SJCRH30 (cell line): ENCODE measurements around the gene ADGRL2. TPM values are rescaled to one million over a fixed set of nuclear protein-coding genes. Genes with fewer than 3 reads are reported as not detected.

Experiments
- DNase-seq, 2 experiments: peaks; one replicate each; pipeline ENCODE4 v3.0.0-alpha.2; 2015 to 2020
- H3K27ac ChIP-seq: fragments of 250-450 bp; sonication (Bioruptor Pico); 2 replicates; pipeline ENCODE4 v1.5.1; 2020; ENCODE audit warnings: mild to moderate bottlenecking, moderate library complexity
- H3K27me3 ChIP-seq: fragments of 250-450 bp; sonication (Bioruptor Pico); 2 replicates; pipeline ENCODE4 v1.5.1; 2020; ENCODE audit warnings: mild to moderate bottlenecking, moderate library complexity
- H3K36me3 ChIP-seq: fragments of 250-450 bp; sonication (Bioruptor Pico); 2 replicates; pipeline ENCODE4 v1.5.1; 2020; ENCODE audit warnings: mild to moderate bottlenecking, moderate library complexity
- H3K4me1 ChIP-seq: fragments of 250-450 bp; sonication (Bioruptor Pico); 2 replicates; pipeline ENCODE4 v1.5.1; 2020; ENCODE audit warnings: mild to moderate bottlenecking, moderate library complexity
- H3K4me3 ChIP-seq: fragments of 250-450 bp; sonication (Bioruptor Pico); 2 replicates; pipeline ENCODE4 v1.5.1; 2020; ENCODE audit warnings: mild to moderate bottlenecking, moderate library complexity
- H3K9me3 ChIP-seq: fragments of 250-450 bp; sonication (Bioruptor Pico); replicated peaks from 2 replicates; pipeline ENCODE4 v1.5.1; 2020; ENCODE audit warnings: mild to moderate bottlenecking, moderate library complexity
- total RNA-seq: library from RNA; depleted of rRNA; stranded (reverse); fragments of >200 nt; shearing (Covaris generic); gene quantifications from 2 replicates; pipeline ENCODE4 v1.2.3, GENCODE V29; 2014

Gene ADGRL2
- total RNA-seq, 1 experiment from 2014 or later = 98.0 TPM

DNA sequence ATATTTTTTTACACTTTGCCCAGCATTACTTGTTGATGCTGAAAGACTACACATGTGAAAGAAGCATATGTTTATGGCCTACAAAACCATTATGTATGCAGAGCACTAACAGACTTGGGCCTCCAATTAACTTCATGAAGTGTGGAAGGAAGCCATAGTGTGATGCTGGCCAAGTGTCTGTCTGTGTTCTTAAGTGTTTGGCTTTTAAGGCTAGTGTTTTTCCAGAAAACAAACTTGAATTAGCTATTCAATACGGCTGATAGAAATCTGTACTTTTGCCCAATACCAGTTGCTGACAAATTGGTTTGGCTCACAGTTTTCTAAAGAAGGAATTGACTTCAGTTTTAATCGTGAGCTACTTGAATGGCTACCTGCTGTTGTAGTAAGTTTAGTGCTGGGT lies 136.1 kb downstream of the ADGRL2 start:
- DNase-seq = no peak
- Histone ChIP-seq H3K4me3 (no peak overlapping the region), H3K27ac (no peak overlapping the region), H3K4me1 (peaks cover 5% of the 10 kb centered on the region; the same call in 1 of the 2 replicates), H3K36me3 (peaks cover 4% of the 10 kb centered on the region; the same call in 1 of the 2 replicates), H3K27me3 (no peaks in the 10 kb centered on the region), H3K9me3 (no peaks in the 10 kb centered on the region)

- Histone ChIP-seq H3K27me3 (no peaks in the 10 kb centered on the region), H3K27ac (no peak overlapping the region), H3K4me1 (peaks cover 5% of the 10 kb centered on the region; the same call in 1 of the 2 replicates), H3K9me3 (no peaks in the 10 kb centered on the region), H3K4me3 (no peak overlapping the region), H3K36me3 (peaks cover 4% of the 10 kb centered on the region; the same call in 1 of the 2 replicates)
- no peak for DNase-seq
Observed at GRCh38 chr1:81937791-81938450, 137.2 kb downstream of the ADGRL2 start.

DNA sequence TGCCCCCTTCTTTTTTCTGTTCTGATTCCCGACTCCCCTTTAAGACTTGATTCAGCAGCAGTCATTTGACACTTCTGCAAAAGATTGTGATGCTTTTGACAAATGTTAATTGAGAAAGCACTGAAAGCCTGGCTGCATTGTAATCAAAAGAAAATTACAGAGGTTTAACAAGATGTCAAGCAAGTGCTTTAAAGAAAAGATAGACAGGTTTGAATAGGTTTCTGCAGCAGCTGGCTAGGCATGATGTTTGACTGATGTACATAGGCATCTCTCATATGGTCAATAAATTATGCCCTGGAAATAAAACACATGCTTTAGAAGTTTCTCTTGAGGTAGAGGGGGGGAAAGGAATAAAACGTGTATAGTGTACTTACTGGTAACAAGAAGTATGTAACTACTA lies 147.8 kb downstream of the ADGRL2 start:
- peaks cover 13% of the 10 kb centered on the region for H3K36me3 ChIP-seq
- no peak for DNase-seq
- H3K27ac ChIP-seq = no peak overlapping the region
- no peak overlapping the region for H3K4me3 ChIP-seq
- no peaks in the 10 kb centered on the region for H3K27me3 ChIP-seq
- H3K9me3 ChIP-seq = no peaks in the 10 kb centered on the region; the same call in 1 of the 2 replicates
- H3K4me1 ChIP-seq = peaks cover 13% of the 10 kb centered on the region

DNA sequence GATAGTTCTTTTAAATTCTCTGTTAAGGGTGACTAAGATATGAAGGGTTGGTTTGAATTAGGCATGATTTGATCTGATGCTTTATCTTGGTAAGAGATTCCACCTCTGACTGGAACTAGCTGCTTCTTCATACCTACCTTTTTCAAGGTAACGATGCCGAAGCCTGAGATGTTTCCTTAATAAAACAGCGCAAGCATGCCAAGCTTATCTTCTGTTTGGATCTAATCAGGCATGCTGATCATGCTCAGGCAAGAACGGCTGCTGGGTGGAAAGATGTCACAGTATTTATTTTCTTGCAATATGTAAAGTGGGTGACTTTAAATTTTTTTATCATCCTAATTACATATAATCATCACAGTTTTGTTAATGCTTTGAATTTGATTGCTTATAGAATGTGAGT lies 148.7 kb downstream of the ADGRL2 start:
- Histone ChIP-seq H3K27ac (no peak overlapping the region), H3K27me3 (no peaks in the 10 kb centered on the region), H3K4me3 (no peak overlapping the region), H3K9me3 (no peaks in the 10 kb centered on the region; the same call in 1 of the 2 replicates), H3K36me3 (peaks cover 13% of the 10 kb centered on the region), H3K4me1 (peaks cover 13% of the 10 kb centered on the region)
- DNase-seq = no peak

DNA sequence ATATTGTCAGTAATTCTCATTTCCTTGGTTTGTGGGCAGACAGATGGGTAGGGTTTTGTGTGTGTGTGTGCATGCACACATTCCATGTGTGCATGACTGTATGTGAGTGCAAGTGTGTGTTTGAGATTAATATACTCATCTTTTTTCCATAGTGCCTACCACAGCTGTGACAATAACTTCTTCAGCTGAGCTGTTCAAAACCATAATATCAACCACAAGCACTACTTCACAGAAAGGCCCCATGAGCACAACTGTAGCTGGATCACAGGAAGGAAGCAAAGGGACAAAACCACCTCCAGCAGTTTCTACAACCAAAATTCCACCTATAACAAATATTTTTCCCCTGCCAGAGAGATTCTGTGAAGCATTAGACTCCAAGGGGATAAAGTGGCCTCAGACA lies 149.3 kb downstream of the ADGRL2 start:
- H3K9me3 ChIP-seq = no peaks in the 10 kb centered on the region; the same call in 1 of the 2 replicates
- peak; percentile 5 to 45 for DNase-seq
- H3K4me1 ChIP-seq = peaks cover 13% of the 10 kb centered on the region
- H3K36me3 ChIP-seq = peaks cover 13% of the 10 kb centered on the region
- H3K27me3 ChIP-seq = no peaks in the 10 kb centered on the region
- no peak overlapping the region for H3K4me3 ChIP-seq
- no peak overlapping the region for H3K27ac ChIP-seq

- H3K27me3 ChIP-seq = no peaks in the 10 kb centered on the region
- DNase-seq = no peak
- peaks cover 13% of the 10 kb centered on the region for H3K4me1 ChIP-seq
- no peak overlapping the region for H3K27ac ChIP-seq
- no peaks in the 10 kb centered on the region; the same call in 1 of the 2 replicates for H3K9me3 ChIP-seq
- no peak overlapping the region for H3K4me3 ChIP-seq
- H3K36me3 ChIP-seq = peaks cover 13% of the 10 kb centered on the region
Observed at GRCh38 chr1:81950591-81951244, 150.0 kb downstream of the ADGRL2 start.

DNA sequence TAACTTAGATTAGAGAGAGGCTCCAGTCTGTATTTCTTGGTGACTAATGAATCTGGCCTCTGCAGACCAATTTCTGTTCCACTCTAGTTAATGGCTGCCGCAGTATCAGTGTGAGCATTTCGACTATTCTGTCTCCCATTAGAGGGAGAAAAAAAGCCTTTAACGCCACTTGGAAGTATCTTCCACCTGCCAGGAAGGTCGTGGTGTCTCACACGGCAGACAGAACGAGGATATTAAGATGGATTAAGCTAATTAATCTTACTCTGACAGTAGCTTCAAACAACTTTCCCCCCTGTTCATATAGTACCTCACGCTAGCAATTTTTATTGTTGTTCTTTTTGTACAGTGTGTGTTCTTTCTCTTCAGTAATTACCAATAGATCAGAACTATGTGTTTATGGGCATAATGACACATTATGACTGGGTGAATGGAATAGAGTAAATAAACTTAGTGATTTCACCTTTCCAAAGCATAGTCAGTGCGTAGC lies 153.8 kb downstream of the ADGRL2 start:
- no peak for DNase-seq
- Histone ChIP-seq H3K27ac (no peak overlapping the region), H3K9me3 (no peaks in the 10 kb centered on the region; the same call in 1 of the 2 replicates), H3K4me1 (peaks cover 11% of the 10 kb centered on the region), H3K4me3 (no peak overlapping the region), H3K27me3 (no peaks in the 10 kb centered on the region), H3K36me3 (peaks cover 29% of the 10 kb centered on the region)

GRCh38 chr1:81967951-81968350 lies 167.2 kb downstream of the ADGRL2 start:
- Histone ChIP-seq H3K27ac (no peak overlapping the region), H3K4me3 (no peak overlapping the region), H3K4me1 (no peaks in the 10 kb centered on the region), H3K36me3 (peaks cover 38% of the 10 kb centered on the region), H3K27me3 (no peaks in the 10 kb centered on the region), H3K9me3 (no peaks in the 10 kb centered on the region)
- DNase-seq = no peak

DNA sequence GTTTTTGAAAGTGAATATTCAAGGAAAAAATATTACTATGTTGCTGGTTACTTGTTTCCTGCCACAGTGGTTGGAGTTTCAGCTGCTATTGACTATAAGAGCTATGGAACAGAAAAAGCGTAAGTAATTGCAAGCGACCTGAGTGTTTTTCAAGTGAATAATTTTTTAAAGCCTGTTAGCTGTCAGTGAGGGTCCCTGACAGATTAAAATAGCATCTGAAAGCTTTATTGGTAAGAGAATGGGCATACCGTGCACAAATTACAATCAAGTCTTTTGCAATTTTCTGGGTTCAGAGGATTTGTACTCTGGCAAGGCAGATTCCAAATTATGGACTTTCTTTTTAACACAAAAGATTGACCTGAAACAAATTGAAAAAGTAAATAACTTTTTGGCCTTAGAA lies 169.7 kb downstream of the ADGRL2 start:
- peaks cover 38% of the 10 kb centered on the region for H3K36me3 ChIP-seq
- no peaks in the 10 kb centered on the region for H3K4me1 ChIP-seq
- no peak for DNase-seq
- H3K27ac ChIP-seq = no peak overlapping the region
- no peaks in the 10 kb centered on the region for H3K9me3 ChIP-seq
- no peaks in the 10 kb centered on the region for H3K27me3 ChIP-seq
- H3K4me3 ChIP-seq = no peak overlapping the region

DNA sequence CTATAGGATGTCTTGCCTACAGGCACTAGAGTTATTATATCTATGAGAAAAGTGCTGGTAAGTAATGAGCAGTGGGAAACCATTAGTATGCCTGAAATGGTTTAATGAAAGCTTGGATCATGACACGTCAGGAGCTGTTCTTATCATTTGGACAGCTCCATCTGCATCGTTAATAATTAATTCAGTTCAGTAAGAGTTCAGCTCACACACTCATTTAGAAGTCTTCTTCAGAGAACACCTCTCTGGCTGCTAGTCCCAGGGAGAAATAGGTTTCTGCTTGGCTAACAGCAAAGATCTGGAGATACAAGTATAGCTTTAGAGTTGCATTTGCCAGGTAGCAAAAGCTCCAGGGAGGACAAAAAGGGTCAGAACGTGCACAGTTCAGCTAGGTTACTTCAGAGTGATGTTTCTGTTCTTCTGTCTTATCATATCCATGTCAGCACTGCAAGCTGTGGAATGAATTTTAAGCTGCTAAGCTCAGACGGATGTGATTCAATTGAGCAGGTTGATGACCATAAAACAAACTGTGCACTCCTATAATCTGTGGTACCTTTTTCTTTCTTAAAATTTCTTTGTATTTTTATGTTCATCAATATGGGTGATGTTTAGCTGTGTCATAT lies 173.6 kb downstream of the ADGRL2 start:
- H3K4me1 ChIP-seq = peaks cover 12% of the 10 kb centered on the region
- H3K27ac ChIP-seq = no peak overlapping the region
- no peaks in the 10 kb centered on the region for H3K27me3 ChIP-seq
- H3K36me3 ChIP-seq = peaks cover 23% of the 10 kb centered on the region
- no peaks in the 10 kb centered on the region for H3K9me3 ChIP-seq
- DNase-seq = no peak
- H3K4me3 ChIP-seq = no peak overlapping the region

GRCh38 chr1:81974883-81975555 lies 174.3 kb downstream of the ADGRL2 start:
- H3K4me3 ChIP-seq = no peak overlapping the region
- H3K27ac ChIP-seq = no peak overlapping the region
- peaks cover 17% of the 10 kb centered on the region for H3K36me3 ChIP-seq
- H3K4me1 ChIP-seq = peaks cover 12% of the 10 kb centered on the region
- no peak for DNase-seq
- H3K27me3 ChIP-seq = no peaks in the 10 kb centered on the region
- H3K9me3 ChIP-seq = no peaks in the 10 kb centered on the region

- no peaks in the 10 kb centered on the region for H3K27me3 ChIP-seq
- peaks cover 15% of the 10 kb centered on the region for H3K36me3 ChIP-seq
- H3K27ac ChIP-seq = peak overlapping the region; percentile 56
Observed at GRCh38 chr1:81976539-81976938, 175.8 kb downstream of the ADGRL2 start.

DNA sequence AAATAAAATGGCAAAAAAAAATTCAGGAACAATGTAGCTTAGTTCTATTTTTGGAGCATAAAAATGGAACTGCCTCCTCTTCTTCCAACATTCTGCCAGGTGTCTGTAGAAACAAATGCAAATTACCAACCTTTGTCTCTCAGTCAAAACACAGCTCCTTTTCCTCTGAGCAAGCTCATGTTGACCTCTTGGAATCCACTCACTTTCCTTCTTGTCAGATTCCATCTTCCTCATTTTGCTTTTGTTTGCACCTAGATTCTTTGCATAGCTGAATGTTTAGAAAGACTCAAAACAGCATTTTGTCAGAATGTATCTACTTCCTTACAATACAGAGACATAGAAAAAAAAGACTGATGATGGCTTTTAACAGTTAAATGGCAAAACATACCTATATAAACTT lies 178.2 kb downstream of the ADGRL2 start:
- DNase-seq = no peak
- Histone ChIP-seq H3K9me3 (no peaks in the 10 kb centered on the region), H3K27me3 (no peaks in the 10 kb centered on the region), H3K36me3 (peaks cover 19% of the 10 kb centered on the region), H3K4me3 (no peak overlapping the region), H3K27ac (no peak overlapping the region), H3K4me1 (peaks cover 12% of the 10 kb centered on the region)

More at GRCh38 chr1:81976539-81976938, 175.8 kb downstream of the ADGRL2 start:
- peak; percentile 29 to 59 for DNase-seq
- Histone ChIP-seq H3K4me3 (no peak overlapping the region), H3K9me3 (no peaks in the 10 kb centered on the region), H3K4me1 (peaks cover 12% of the 10 kb centered on the region)

- Histone ChIP-seq H3K27me3 (no peaks in the 10 kb centered on the region), H3K9me3 (no peaks in the 10 kb centered on the region), H3K36me3 (peaks cover 29% of the 10 kb centered on the region)
Observed at GRCh38 chr1:81982523-81982922, 181.8 kb downstream of the ADGRL2 start.

GRCh38 chr1:81989524-81989923 lies 188.8 kb downstream of the ADGRL2 start:
- Histone ChIP-seq H3K4me1 (no peaks in the 10 kb centered on the region), H3K4me3 (no peak overlapping the region), H3K9me3 (no peaks in the 10 kb centered on the region), H3K27me3 (no peaks in the 10 kb centered on the region), H3K27ac (no peak overlapping the region), H3K36me3 (peaks cover 37% of the 10 kb centered on the region)
- no peak for DNase-seq

More at GRCh38 chr1:81982523-81982922, 181.8 kb downstream of the ADGRL2 start:
- Histone ChIP-seq H3K4me1 (no peaks in the 10 kb centered on the region), H3K27ac (no peak overlapping the region), H3K4me3 (no peak overlapping the region)
- DNase-seq = no peak
